Endothelial cell of umbilical vein (primary cell): ENCODE data around the gene LRRC72. TPM values are rescaled to one million over a fixed set of nuclear protein-coding genes. Genes with fewer than 3 reads are reported as not detected.

Experiments used
- BruUV-seq: library from RNA; stranded (reverse); fragments of 400-500 nt; replicated peaks from 2 replicates; lab custom pipeline; 2021; lab: Mats Ljungman, UMichigan
- CTCF ChIA-PET: fragments of 300-600, 350-600 bp; sonication (Branson Sonifier 250); formaldehyde crosslinking; loops from one replicate; lab custom pipeline; 2021; ENCODE audit warnings: antibody characterized with exemption, inconsistent platforms; lab: Charles Lee
- POLR2A ChIA-PET: fragments of 300-600, 350-600 bp; sonication (Branson Sonifier 250); formaldehyde crosslinking; loops from one replicate; lab custom pipeline; 2021; ENCODE audit warnings: antibody characterized with exemption, inconsistent platforms; lab: Charles Lee
- DNase-seq: peaks from one replicate; pipeline ENCODE4 v3.0.0-alpha.2; 2011; ENCODE audit warnings: low read depth, low spot score
- FAIRE-seq: peaks from 2 replicates; lab custom pipeline; 2011; peaks lifted over from hg19 to GRCh38; lab: Jason Lieb, UNC
- H2AFZ ChIP-seq: 2 replicates; pipeline ENCODE4 v1.6.0; 2012; ENCODE audit warnings: low read depth, low read length, control low read depth, inconsistent platforms
- H3K27ac ChIP-seq: 2 replicates; pipeline ENCODE4 v1.5.1; 2011; ENCODE audit warnings: low read depth, mild to moderate bottlenecking, control low read depth, low read length, moderate library complexity; ENCODE audit not compliant: insufficient read depth
- H3K27me3 ChIP-seq, 2 experiments: 2 replicates each; pipeline versions ENCODE4 v1.6.0 to v1.6.1; 2011; ENCODE audit warnings: low read length in 2 of 2, mixed read lengths in 1 of 2; ENCODE audit not compliant: control insufficient read depth in 2 of 2, insufficient read depth in 2 of 2
- H3K36me3 ChIP-seq, 2 experiments: 2 replicates in 1 of 2; 3 replicates in 1 of 2; pipeline ENCODE4 v1.5.1; 2011; ENCODE audit warnings: low read length in 2 of 2, mild to moderate bottlenecking in 1 of 2, moderate library complexity in 1 of 2; ENCODE audit not compliant: control insufficient read depth in 2 of 2, insufficient read depth in 2 of 2; ENCODE audit errors: extremely low read depth in 1 of 2
- H3K4me1 ChIP-seq: 3 replicates; pipeline ENCODE4 v1.5.1; 2011; ENCODE audit warnings: mild to moderate bottlenecking, low read length; ENCODE audit not compliant: control insufficient read depth, insufficient read depth; ENCODE audit errors: extremely low read depth
- H3K4me2 ChIP-seq: 2 replicates; pipeline ENCODE4 v1.6.1; 2011; ENCODE audit warnings: low read length, control low read depth, mixed read lengths; ENCODE audit not compliant: insufficient read depth
- H3K4me3 ChIP-seq, 3 experiments: fragments of 200-600 bp in 1 of 3; sonication (generic), shearing (Covaris generic) in 1 of 3; replicated peaks in 1 of 3; 2 replicates each; pipeline ENCODE4 v1.5.1; 2011 to 2016; ENCODE audit warnings: control low read depth in 3 of 3, low read length in 3 of 3, mild to moderate bottlenecking in 2 of 3, inconsistent platforms in 1 of 3, low read depth in 1 of 3, moderate library complexity in 1 of 3; ENCODE audit not compliant: insufficient read depth in 1 of 3
- H3K79me2 ChIP-seq: 2 replicates; pipeline ENCODE4 v1.6.0; 2012; ENCODE audit warnings: low read length, inconsistent platforms; ENCODE audit not compliant: control insufficient read depth, insufficient read depth
- H3K9ac ChIP-seq: replicated peaks from 2 replicates; pipeline ENCODE3; 2011; ENCODE audit warnings: low read length, control low read depth; ENCODE audit not compliant: insufficient read depth; ENCODE audit errors: extremely low read depth
- H3K9me1 ChIP-seq: replicated peaks from 3 replicates; pipeline ENCODE4 v1.6.0; 2011; ENCODE audit warnings: mild to moderate bottlenecking, low read length; ENCODE audit not compliant: control insufficient read depth, insufficient read depth; ENCODE audit errors: extremely low read depth
- H3K9me3 ChIP-seq: replicated peaks from 2 replicates; pipeline ENCODE4 v1.5.1; 2012; ENCODE audit warnings: low read length, inconsistent platforms; ENCODE audit not compliant: control insufficient read depth, insufficient read depth
- H4K20me1 ChIP-seq: replicated peaks from 2 replicates; pipeline ENCODE3; 2011; ENCODE audit warnings: mild to moderate bottlenecking, low read length; ENCODE audit not compliant: control insufficient read depth, insufficient read depth; ENCODE audit errors: extremely low read depth
- CTCF ChIP-seq, 2 donors: IDR thresholded peaks; 1 replicate in 1 of 2; 2 replicates in 1 of 2; pipeline ENCODE4 v1.5.1; 2011; ENCODE audit warnings: low read length in 2 of 2, mild to moderate bottlenecking in 2 of 2, moderate library complexity in 2 of 2, control low read depth in 1 of 2, inconsistent platforms in 1 of 2, low read depth in 1 of 2; ENCODE audit not compliant: insufficient read depth in 1 of 2; ENCODE audit errors: extremely low read depth in 1 of 2
- EZH2 ChIP-seq: IDR thresholded peaks from 2 replicates; pipeline ENCODE4 v1.6.1; 2012; ENCODE audit warnings: borderline replicate concordance, low read depth, mild to moderate bottlenecking, moderate library complexity, low read length, inconsistent platforms; ENCODE audit not compliant: severe bottlenecking
- FOS ChIP-seq: IDR thresholded peaks from 2 replicates; pipeline ENCODE4 v1.6.1; 2011; ENCODE audit warnings: mild to moderate bottlenecking, low read length, moderate library complexity, borderline replicate concordance; ENCODE audit not compliant: insufficient read depth
- GATA2 ChIP-seq: IDR thresholded peaks from 2 replicates; pipeline ENCODE4 v1.7.0; 2011; ENCODE audit warnings: low read depth, mild to moderate bottlenecking, moderate library complexity, mixed read lengths, low read length; ENCODE audit not compliant: insufficient read length, insufficient read depth
- JUN ChIP-seq: IDR thresholded peaks from 2 replicates; pipeline ENCODE4 v1.6.1; 2011; ENCODE audit warnings: borderline replicate concordance, low read depth; ENCODE audit not compliant: insufficient read length, insufficient read depth
- MAX ChIP-seq: IDR thresholded peaks from 2 replicates; pipeline ENCODE4 v1.6.1; 2011; ENCODE audit not compliant: insufficient read depth, insufficient read length
- MYC ChIP-seq: IDR thresholded peaks from one replicate; pipeline ENCODE4 v1.6.1; 2011; ENCODE audit warnings: mild to moderate bottlenecking, low read depth, low read length
- POLR2A ChIP-seq: IDR thresholded peaks from 2 replicates; pipeline ENCODE4 v1.6.1; 2012; ENCODE audit warnings: low read depth, mild to moderate bottlenecking, control low read depth, low read length
- POLR2AphosphoS5 ChIP-seq: IDR thresholded peaks from 2 replicates; pipeline ENCODE4 v1.6.1; 2012; ENCODE audit warnings: low read depth, mild to moderate bottlenecking, control low read depth, low read length, moderate library complexity; ENCODE audit not compliant: insufficient read depth
- dilution Hi-C: fragments of 300-500 bp; cut with MboI; formaldehyde crosslinking; loops from one replicate; pipeline ENCODE4 v1.15.0; 2019; ENCODE audit warnings: low sequenced_read_pairs; ENCODE audit not compliant: extremely low pct_ligation_motif_present
- intact Hi-C: fragments of 100-400 bp; cut with micrococcal nuclease; formaldehyde crosslinking; loops from one replicate; pipeline ENCODE4 v1.10.0; 2022
- polyA plus RNA-seq, 4 experiments: library from polyadenylated mRNA; depleted of rRNA in 3 of 4; stranded (reverse) in 3 of 4; unstranded in 1 of 4; fragments of >200 nt; gene quantifications; 2 replicates each; pipeline versions ENCODE4 v1.2.1 to v1.2.3, GENCODE V29; 2011 to 2012; ENCODE audit warnings: missing spikeins in 1 of 4
- total RNA-seq: library from RNA; stranded (reverse); gene quantifications from 2 replicates; pipeline ENCODE4 v1.2.3, GENCODE V29; 2021

The LRRC72 gene
- total and polyA plus RNA-seq, 2 donors (not counting 3 experiments of a cell fraction or from before 2014, with no cell fraction given), result not detected

GRCh38 chr7:16559497-16560179 is 33.0 kb downstream of the LRRC72 start:
- H3K27me3 ChIP-seq, result no peaks in the 10 kb centered on the region
- dilution Hi-C loops (no loop called here), intact Hi-C loops (loop anchor here (10.0 kb wide), 2 partner anchors 875 to 1255 kb away; partner anchors contain the start of gene MEOX2)
- no peak for FAIRE-seq
- TF ChIP-seq GATA2, result no peak
- TF ChIP-seq EZH2, result no peak
- peak; percentile 25 for TF ChIP-seq FOS
- no peak overlapping the region for H3K4me3 ChIP-seq
- CTCF ChIA-PET, result interaction anchor here (1.2 to 1.6 kb wide), 5 partner anchors 9 to 462 kb away, joined by 3 to 5 read pairs (median 4); no protein-coding TSS in a partner anchor
- peaks cover 13% of the 10 kb centered on the region for H3K4me1 ChIP-seq
- DNase-seq, result no peak
- H3K79me2 ChIP-seq, result no peaks in the 10 kb centered on the region
- H4K20me1 ChIP-seq, result no peaks in the 10 kb centered on the region
- no peaks in the 10 kb centered on the region for H3K36me3 ChIP-seq
- H3K27ac ChIP-seq, result no peak overlapping the region
- H2AFZ ChIP-seq, result peak overlapping the region; percentile 37
- peak overlapping the region; percentile 35 for H3K4me2 ChIP-seq
- POLR2A ChIA-PET, result interaction anchor here (0.7 kb wide), 1 partner anchor 965 kb away, joined by 3 read pairs; no protein-coding TSS in a partner anchor
- BruUV-seq, result no TSS peak
- no peak overlapping the region for H3K9ac ChIP-seq
- H3K9me1 ChIP-seq, result no peaks in the 10 kb centered on the region
- H3K9me3 ChIP-seq, result no peaks in the 10 kb centered on the region

GRCh38 chr7:16561943-16562342 is 35.3 kb downstream of the LRRC72 start:
- intact Hi-C loops, result loop anchor here (10.0 kb wide), 2 partner anchors 877 to 1257 kb away; partner anchors contain the start of gene MEOX2
- ChIA-PET POLR2A (no interaction called here), CTCF (interaction anchor here (0.8 kb wide), 1 partner anchor 130 kb away, joined by 3 read pairs; no protein-coding TSS in a partner anchor)
- TF ChIP-seq GATA2, result no peak
- no peak for TF ChIP-seq JUN
- no peak for TF ChIP-seq POLR2A
- TF ChIP-seq MAX, result no peak
- TF ChIP-seq CTCF (IDR thresholded peaks at IDR 0.05; ENCODE audit: extremely low read depth in 1 of 2, insufficient read depth in 1 of 2, low read depth in 1 of 2, low read length in 2 of 2), result no peak
- no peak for TF ChIP-seq FOS
- TF ChIP-seq POLR2AphosphoS5, result no peak
- no peak for TF ChIP-seq EZH2
- no peak for TF ChIP-seq MYC
- H3K4me1 ChIP-seq, result peaks cover 13% of the 10 kb centered on the region
- no peak overlapping the region for H3K4me2 ChIP-seq
- no TSS peak for BruUV-seq
- H3K9me1 ChIP-seq, result no peaks in the 10 kb centered on the region
- DNase-seq (no peak), FAIRE-seq (no peak)
- H3K79me2 ChIP-seq, result no peaks in the 10 kb centered on the region
- H3K9ac ChIP-seq, result no peak overlapping the region
- no peak overlapping the region for H3K27ac ChIP-seq
- no peaks in the 10 kb centered on the region for H4K20me1 ChIP-seq
- no peak overlapping the region for H3K4me3 ChIP-seq
- no peak overlapping the region for H2AFZ ChIP-seq
- H3K27me3 ChIP-seq, result no peaks in the 10 kb centered on the region
- dilution Hi-C loops, result no loop called here
- H3K9me3 ChIP-seq, result no peaks in the 10 kb centered on the region
- H3K36me3 ChIP-seq, result no peaks in the 10 kb centered on the region
